ENCODE results near the gene EIF2B4. TPM values are rescaled to one million over a fixed set of nuclear protein-coding genes. Genes with fewer than 3 reads are reported as not detected.

EIF2B4 gene
- total and polyA plus RNA-seq, 2 of the 13 experiments (the other 11 are each of a cell fraction or from before 2014, with no cell fraction given) = 91.5 to 96.4 TPM

GRCh38 chr2:27409321-27410073, 39.4 kb upstream of the EIF2B4 start, which contains the start of gene PPM1G (continued):
- TF ChIP-seq ZNF747 (CRISPR knock-in tag; IDR thresholded peaks at IDR 0.05; ENCODE audit: borderline replicate concordance) = peak; percentile 48; the same call in 1 of the 2 replicates
- TF ChIP-seq SNAPC2 (CRISPR knock-in tag; IDR thresholded peaks at IDR 0.05) = peak; percentile 89
- TF ChIP-seq RBAK (CRISPR knock-in tag; IDR thresholded peaks at IDR 0.05) = no peak
- peak; percentile 19; the same call in 1 of the 2 replicates for TF ChIP-seq IRF1 (CRISPR knock-in tag; IDR thresholded peaks at IDR 0.05; ENCODE audit: low read depth)
- TF ChIP-seq ZNF281 (CRISPR knock-in tag; IDR thresholded peaks at IDR 0.05; ENCODE audit: borderline replicate concordance) = peak; percentile 27; the same call in 1 of the 2 replicates
- peak; percentile 95 for TF ChIP-seq ZNF883 (CRISPR knock-in tag; IDR thresholded peaks at IDR 0.05; ENCODE audit: not compliant biosample characterization)
- peak; percentile 57; the same call in 1 of the 2 replicates for TF ChIP-seq ZGPAT (CRISPR knock-in tag; IDR thresholded peaks at IDR 0.05)
- TF ChIP-seq ZNF441 (CRISPR knock-in tag; IDR thresholded peaks at IDR 0.05; ENCODE audit: borderline replicate concordance) = peak; percentile 97
- TF ChIP-seq LRRFIP1 (CRISPR knock-in tag; conservative IDR thresholded peaks at IDR 0.05) = no peak
- TF ChIP-seq ZBTB21 (CRISPR knock-in tag; IDR thresholded peaks at IDR 0.05) = no peak
- TF ChIP-seq ZNF709 (CRISPR knock-in tag; IDR thresholded peaks at IDR 0.05) = peak; percentile 99
- TF ChIP-seq ZNF556 (CRISPR knock-in tag; IDR thresholded peaks at IDR 0.05; ENCODE audit: borderline replicate concordance) = peak; percentile 91
- peak; percentile 90; the same call in 1 of the 2 replicates for TF ChIP-seq NKX3-1 (CRISPR knock-in tag; IDR thresholded peaks at IDR 0.05)
- peak; percentile 48; the same call in 1 of the 2 replicates for TF ChIP-seq CREM (IDR thresholded peaks at IDR 0.05)
- TF ChIP-seq CREM (CRISPR knock-in tag; IDR thresholded peaks at IDR 0.05) = no peak
- TF ChIP-seq ASH2L (IDR thresholded peaks at IDR 0.05; ENCODE audit: insufficient read length, low read depth, low read length) = peak; percentile 88
- TF ChIP-seq IRX3 (CRISPR knock-in tag; IDR thresholded peaks at IDR 0.05; ENCODE audit: borderline replicate concordance, low read depth) = 0 out of 2 replicates have a peak, but pooled peaks have one; percentile 85
- TF ChIP-seq MATR3 (CRISPR knock-in tag; IDR thresholded peaks at IDR 0.05) = no peak
- peak; percentile 57 for TF ChIP-seq RAD21 (CRISPR knock-in tag; IDR thresholded peaks at IDR 0.05)
- peak; percentile 99 for TF ChIP-seq ZNF563 (CRISPR knock-in tag; IDR thresholded peaks at IDR 0.05)
- peak; percentile 83 for TF ChIP-seq NR2C2 (CRISPR knock-in tag; IDR thresholded peaks at IDR 0.05; ENCODE audit: borderline replicate concordance)
- TF ChIP-seq CAMTA2 (CRISPR knock-in tag; IDR thresholded peaks at IDR 0.05; ENCODE audit: borderline replicate concordance) = no peak; the same call in 1 of the 2 replicates
